HG03103 (cell line): Measurements from ENCODE around the gene MMP2.

Source experiments
- ATAC-seq: cut with Tn5 transposase; IDR thresholded peaks from one replicate; pipeline ENCODE4 v1.9.1; 2021; ENCODE audit warnings: low read depth; ENCODE audit not compliant: unreplicated experiment

MMP2 gene

DNA sequence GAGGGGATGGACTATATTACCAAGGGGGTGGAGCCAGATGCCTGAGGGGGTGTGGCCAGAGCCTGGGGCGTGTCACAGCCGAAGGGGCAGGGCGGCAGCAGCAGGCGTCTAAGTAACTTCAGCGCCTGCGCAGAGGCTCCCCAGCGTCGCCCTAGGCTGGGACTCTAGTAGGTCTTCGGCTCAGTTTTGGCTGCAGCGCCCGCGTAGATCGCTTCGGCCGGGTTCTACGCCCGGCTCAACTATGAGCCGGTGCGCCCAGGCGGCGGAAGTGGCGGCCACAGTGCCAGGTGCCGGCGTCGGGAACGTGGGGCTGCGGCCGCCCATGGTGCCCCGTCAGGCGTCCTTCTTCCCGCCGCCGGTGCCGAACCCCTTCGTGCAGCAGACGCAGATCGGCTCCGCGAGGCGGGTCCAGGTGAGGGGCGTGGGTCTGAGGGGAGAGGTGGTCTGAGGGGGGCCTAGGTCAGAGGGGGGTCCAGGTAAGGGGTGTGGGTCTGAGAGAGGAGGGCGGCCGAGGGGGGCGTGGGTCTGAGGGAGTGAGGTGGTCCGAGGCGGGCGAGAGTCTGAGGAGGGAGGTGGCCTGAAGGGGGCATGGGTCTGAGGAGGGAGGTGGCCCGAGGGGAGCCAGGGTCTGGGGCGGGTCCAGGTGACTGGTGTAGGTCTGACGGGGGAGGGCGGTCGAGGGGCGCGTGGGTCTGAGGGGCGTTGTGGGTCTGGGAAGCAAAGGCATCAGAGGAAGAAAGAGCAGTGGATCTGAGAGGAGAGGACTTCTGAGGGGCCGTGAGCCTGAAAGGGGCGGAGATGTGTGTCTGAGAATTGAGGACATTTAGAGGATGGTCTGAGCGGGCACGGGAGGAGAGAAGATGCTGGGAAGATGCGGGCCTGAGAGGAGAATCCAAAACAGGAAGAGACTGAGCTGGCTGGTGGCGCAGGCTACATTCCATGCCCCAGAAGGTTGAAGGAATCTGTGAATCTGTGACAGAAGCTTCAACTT, 30.2 kb downstream of the MMP2 start, which contains the start of gene LPCAT2:
LPCAT2 (plus strand) TSS at position 132 of the 991 bp plus-strand sequence; CDS start at position 242, 110 bp downstream.
- ATAC-seq: peak; percentile 63

DNA sequence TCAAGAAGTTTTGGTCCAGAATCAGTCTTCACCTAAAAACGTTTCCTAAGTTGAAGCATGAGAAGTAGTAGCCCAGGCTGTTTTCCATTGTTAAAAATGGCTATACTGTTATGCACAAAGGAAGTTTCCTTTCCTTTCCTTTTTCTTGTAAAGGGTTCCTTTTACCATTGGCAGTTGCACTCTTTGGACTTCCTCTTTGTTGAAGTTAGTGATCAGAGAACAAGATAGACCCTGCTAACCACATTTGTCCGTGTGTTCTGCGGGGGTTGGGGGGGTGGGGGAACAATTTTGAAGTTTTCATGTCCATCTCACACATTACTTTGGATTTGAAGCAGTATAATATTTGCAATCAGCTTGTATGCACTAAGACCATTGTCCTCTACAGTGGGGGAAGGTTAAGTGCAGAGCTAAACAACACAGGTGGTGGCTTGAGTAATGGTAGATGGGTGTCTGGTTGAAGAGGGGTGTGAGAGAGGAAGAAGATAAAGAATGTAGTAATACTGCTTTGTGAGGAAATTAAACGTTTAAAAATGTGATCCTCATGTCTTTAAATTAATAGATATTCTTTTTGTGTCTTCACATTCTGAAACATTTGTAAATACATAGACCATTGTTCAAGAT, 31.3 kb downstream of the MMP2 start:
- ATAC-seq: no peak

DNA sequence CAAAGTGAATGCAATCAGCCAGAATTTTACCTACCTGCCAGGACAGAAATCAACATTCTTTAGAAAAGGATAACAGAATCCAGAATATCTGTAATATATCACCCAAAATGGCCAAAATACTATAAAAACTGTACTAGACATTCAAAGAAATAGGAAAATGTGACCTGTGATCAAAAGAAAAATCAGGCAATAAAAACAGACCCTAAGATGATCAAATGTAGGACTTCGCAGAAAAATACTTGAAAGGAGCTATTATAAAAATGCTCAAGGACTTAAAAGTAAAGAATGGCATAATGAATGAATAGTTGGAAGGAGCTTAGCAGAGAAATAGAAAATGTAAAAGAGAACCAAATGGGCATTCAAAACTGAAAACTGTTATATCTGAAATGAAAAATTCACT, 33.9 kb downstream of the MMP2 start:
- ATAC-seq: no peak

DNA sequence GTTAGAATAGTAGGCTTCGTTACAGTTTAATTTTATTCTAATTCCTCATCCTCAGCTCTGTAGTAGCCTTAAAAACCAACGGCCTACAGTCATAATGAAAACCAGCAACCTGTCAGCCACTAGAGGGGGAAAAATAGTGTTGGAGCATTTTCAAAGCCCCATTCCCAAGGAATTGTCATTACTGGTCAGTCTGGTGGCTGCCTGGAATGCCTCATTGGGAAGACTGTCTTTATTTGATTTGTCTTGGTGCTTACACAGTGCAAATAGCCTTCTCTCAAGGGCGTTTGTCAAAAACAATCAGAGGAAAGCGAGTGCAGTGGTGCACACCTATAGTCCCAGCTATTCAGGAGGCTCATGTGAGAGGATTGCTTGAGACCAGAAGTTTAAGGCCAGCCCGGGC, 34.6 kb downstream of the MMP2 start:
- no peak for ATAC-seq

DNA sequence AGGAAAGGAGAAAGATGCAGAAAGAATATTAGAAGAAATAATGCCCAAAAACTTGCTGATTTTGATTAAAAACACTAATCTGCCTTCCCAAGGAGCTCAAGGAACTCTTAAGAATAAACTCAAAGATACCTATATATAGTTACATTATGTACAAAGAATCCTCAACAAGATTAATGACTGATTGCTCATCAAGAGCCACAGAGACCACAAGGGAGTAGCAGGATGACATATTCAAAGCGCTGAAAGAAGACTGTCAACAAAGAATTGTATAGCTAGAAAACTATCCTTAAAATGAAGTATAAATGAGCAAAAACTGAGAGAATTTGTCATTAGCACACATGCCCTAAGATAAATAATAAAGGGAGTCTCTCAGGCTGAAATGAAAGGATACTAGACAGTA, 36.1 kb downstream of the MMP2 start:
- no peak for ATAC-seq

DNA sequence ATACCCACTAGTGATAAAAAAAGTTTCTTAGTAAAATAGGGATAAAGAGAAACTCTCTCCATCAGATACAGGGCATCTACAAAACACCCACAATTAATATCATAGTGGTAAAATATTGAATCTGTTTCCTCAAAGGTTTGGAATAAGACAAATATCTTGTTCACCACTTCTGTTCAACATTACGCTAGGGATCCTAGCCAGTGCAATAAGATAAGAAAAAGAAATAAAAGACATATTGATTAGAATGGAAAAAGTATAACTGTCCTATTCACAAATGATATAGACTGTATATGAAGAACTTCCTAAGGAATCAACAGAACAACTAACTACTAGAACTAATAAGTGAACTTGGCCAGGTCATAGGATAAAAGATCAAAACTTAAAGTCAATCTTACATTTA, 42.8 kb downstream of the MMP2 start:
- ATAC-seq: no peak

DNA sequence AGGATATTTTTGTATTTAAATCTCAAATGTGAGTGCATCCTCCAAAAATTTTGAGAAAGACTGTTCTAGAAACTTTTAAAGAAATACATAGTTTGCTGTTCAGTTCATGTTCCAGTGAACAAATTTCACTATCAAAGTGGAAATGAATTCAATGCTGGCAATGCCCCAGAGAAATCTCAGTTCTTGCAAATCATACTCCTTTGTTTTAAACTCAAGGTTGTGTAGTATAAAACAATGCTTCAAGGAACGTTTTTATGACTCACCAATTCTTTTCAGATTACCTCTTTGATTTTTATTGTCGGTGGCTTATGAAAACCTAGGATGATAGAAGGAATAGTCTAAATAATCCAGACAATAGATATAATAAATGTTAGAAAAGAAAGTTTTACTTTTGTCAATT, 47.4 kb downstream of the MMP2 start:
- no peak for ATAC-seq

DNA sequence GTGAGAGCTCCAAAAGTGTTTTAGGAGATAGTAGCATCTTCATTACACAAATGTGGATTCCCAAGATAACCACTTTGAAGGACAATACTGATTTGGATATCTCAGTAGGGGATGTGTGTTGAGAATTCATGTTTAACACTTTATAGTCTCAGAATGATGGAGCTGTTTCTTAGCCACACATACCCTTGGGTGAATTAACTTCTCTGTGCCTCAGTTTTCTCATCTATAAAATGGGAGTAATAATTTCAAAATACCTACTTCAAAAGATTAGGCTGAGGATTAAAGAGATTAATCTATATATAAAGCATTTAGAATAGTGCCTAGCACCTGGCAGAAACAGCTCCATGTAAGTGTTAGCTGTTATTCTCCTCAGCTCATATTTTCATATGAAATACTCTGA, 48.9 kb downstream of the MMP2 start:
- ATAC-seq: no peak

DNA sequence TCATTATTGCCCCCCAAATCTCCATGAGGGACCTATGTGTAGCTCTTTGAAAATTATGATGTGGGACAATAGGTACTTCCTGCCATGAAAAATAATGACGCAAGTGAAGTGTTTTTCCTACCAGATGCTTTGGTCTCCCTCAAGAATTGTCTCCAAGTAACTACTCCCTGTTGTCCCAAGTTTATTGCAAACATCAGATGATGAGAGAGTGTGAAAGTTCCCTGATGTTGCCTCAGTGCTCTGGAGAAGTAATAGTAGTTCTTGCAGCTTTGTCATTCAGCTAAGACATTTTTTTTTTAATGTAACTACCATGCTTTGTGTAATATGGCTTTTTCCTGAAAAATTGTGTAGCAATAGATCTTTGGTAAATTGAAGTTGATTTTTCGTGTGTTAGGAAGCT, 50.0 kb downstream of the MMP2 start:
- ATAC-seq: no peak

DNA sequence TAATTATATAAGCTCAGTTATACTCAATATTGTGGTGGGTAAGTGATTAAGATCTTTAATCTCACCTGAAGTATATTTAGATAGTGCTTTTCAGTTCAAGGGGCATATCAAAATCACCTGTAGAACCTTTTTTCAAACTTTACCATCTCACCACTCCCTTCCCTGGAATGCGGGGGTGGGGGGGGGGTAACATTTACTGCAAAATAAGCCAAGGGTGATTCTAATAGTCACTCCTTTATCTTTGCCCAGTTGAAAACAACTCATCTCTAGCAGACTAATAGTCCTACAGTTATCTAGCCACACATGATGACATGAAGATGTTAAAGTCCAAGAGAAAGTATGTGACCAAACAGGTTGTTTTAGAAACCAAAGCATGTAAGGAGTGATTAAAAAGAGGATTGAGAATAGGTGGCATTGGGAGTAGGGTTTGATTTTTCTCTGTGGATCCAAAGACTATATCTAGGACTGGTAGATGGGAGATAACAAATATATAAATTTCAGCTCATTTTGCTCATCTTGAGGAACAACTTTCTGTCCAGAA, 51.4 kb downstream of the MMP2 start:
- ATAC-seq: no peak

DNA sequence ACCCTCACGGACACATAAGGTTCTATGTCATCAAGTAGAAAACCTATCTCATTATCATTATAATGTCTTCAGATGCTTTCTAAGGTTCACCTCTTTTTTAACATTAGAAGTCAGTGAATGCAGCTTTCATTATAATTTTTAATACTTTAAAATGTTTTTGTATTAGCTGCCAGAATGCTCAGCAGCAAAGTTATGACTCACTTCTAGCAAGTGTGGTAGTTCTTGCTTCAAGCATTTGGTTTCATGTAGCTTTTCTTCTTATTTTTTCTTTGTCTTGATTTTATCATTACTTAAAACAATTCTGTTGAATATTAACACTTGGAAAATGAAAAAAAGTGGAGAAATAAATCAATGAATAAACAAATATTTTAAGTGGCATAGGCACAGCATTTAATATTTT, 53.2 kb downstream of the MMP2 start:
- no peak for ATAC-seq

DNA sequence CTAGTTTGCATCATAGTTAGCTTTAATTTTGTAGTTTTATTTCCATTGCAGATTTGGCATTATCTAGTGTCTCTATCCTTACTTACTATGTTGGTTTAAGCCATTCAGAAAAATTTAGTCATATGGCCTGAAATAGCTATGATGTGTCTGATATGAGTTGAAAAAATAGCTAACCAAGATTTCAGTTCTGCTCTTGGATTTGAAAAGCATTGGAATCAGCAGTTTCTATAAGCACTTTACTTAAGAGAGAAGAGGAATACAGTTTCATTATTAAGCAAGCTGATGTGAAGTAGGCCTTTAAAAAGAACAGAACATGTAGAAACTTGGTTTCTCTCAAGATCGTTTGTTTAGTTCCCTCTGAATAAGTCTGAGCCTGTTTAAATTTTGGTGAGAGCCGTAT, 55.8 kb downstream of the MMP2 start:
- ATAC-seq: no peak

DNA sequence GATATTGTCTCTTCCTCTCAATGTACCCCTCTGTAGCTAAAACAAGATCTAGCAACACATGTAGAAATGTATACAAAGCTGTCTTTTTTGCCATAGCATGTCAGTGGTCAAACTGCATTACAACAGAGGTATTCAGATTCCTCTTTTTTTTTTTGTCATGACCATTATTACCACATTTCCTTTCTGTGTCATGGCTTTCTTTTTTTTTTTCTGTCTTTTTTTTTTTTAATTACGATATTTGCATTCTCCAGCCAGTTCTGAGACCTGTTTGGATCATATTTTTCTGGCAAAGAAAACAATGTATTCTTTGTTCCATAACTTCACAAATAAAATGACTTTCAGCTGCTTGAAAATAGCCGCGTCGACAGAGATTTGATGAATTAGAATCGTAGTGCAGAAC, 60.1 kb downstream of the MMP2 start:
- no peak for ATAC-seq

DNA sequence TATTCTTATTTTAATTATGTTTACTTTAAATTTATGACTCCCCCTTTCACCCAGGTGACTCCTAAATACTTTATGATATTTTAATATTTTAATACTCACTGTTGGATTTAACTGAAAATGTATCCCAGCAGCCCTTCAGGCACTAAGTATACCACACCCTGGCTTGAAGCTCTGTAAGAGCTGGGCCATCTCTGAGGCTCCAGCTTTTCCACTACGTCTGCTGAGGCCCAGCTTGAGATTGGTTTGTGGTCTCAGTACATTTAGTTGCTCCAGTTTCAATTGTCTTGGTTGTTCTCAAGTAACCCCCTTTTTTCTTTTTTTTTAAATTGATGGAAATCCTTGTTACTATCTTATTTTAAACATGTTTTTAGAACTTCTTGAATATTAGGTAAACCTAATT, 60.5 kb downstream of the MMP2 start:
- no peak for ATAC-seq

DNA sequence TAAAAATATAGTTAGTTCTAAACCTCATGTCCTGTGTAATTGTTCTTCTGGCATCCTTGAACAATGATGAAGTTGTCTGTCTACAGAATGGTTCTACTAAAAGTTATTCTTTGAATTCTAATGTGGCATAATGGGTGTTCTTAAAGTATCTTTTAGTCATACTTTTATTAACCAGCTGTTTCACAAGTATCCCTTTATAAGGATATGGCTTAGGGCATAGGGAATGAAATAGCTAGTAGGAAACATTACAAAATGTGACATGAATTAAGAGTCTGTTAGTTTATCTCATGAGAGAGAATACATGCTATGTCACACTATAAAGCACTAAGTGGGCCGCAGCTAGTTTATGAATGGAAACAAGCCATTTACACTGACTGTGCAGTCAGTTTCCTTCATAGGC, 61.2 kb downstream of the MMP2 start:
- no peak for ATAC-seq

DNA sequence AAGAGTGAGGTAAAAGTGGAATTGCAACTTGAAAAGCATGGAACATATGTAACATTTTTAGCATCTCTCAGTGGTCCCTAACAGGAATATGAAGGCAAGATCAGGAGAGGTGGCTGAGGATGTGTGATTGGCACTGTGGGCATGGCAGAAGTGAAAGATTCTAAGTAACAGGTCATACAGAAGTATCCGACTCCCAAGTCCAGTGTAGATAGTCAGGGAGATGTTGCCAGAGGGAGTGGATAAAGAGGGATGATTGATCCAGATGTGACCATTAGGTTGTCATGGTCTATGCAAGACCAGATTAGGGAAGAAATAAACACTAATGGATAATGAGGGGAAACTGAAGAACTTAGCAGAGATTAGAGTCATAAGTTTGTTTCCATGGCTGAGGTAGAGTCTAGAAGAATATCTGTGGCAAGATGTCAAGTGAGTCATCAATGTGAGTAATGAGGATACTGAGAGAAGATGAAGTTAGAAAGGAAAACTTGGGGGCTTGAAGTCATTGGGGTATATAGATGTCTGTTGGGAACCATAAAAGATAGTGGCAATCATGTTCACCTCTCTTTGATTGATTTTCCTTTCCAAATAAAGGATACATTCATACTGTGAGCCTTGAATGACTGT, 63.6 kb downstream of the MMP2 start:
- ATAC-seq: no peak

DNA sequence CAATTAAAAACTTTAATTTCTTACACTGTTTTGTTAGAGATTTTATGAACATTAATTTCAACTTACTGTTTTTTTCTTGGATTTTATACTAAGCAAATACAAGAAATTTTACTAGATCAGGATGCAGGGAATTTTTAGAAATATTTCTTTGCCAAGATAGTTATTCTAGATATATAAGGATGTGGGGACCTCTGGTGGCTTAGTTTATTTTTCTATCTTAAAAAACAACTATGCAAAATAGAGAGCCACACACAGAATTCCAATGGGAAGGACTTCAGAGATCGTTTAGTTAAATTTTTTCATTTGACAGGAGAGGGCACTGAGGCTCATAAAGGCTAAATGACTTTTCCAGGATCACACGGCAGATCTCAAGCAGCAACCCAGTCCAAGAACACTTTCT, 64.5 kb downstream of the MMP2 start:
- ATAC-seq: no peak

DNA sequence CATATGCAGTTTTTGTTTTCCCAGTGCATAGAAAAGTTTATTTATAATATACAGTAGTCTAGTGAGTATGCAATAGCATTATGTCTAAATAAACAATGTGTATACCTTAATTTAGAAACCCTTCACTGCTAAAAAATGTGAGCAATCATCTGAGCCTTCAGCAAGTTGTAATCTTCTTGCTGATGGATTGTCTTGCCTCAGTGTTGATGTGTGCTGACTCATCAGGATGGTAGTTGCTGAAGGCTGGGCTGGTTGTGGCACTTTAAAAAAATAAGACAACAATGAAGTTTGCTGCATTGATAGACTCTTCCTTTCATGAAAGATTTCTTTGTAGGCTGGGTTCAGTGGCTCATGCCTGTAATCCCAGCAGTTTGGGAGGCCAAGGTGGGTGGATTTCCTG, 73.6 kb downstream of the MMP2 start:
- no peak for ATAC-seq

DNA sequence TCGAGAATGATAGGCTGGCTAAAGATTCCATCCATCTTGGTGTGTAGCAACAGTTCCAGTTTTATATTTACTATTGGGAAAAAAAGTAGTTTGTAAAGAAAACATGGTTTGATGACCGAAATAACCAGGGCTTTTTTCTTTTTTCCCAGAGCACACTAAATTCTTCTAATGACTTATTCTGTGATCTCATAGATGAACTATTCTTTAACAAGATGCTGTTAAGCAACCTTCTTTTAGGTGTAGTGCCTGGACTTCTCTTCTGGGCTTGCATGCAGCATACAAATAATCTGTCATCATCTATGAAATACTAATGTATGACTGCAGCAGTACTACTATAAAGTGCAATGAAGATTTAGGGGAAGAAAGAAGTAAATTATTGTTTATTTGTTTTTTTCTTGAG, 76.4 kb downstream of the MMP2 start:
- ATAC-seq: no peak
